Measurements from ENCODE around the gene ZNF3. TPM values are rescaled to one million over a fixed set of nuclear protein-coding genes. Genes with fewer than 3 reads are reported as not detected.

Gene ZNF3
- total RNA-seq, 2 donors from 2014 or later = 42.3 to 45.2 TPM

- DNase-seq (no peak), ATAC-seq (no peak)
- Mint-ChIP-seq H3K36me3 (ENCODE audit: low read depth) (no peaks in the 10 kb centered on the region), H3K27me3 (no peaks in the 10 kb centered on the region), H3K4me3 (peak overlapping the region; percentile 81), H3K27ac (peak overlapping the region; percentile 96), H3K4me1 (peaks cover 34% of the 10 kb centered on the region)
- no peaks in the 10 kb centered on the region for H3K9me3 ChIP-seq (ENCODE audit: control insufficient read depth, low read length, poor library complexity, severe bottlenecking)
Observed at GRCh38 chr7:100102950-100103840, 21.7 kb upstream of the ZNF3 start.

DNA sequence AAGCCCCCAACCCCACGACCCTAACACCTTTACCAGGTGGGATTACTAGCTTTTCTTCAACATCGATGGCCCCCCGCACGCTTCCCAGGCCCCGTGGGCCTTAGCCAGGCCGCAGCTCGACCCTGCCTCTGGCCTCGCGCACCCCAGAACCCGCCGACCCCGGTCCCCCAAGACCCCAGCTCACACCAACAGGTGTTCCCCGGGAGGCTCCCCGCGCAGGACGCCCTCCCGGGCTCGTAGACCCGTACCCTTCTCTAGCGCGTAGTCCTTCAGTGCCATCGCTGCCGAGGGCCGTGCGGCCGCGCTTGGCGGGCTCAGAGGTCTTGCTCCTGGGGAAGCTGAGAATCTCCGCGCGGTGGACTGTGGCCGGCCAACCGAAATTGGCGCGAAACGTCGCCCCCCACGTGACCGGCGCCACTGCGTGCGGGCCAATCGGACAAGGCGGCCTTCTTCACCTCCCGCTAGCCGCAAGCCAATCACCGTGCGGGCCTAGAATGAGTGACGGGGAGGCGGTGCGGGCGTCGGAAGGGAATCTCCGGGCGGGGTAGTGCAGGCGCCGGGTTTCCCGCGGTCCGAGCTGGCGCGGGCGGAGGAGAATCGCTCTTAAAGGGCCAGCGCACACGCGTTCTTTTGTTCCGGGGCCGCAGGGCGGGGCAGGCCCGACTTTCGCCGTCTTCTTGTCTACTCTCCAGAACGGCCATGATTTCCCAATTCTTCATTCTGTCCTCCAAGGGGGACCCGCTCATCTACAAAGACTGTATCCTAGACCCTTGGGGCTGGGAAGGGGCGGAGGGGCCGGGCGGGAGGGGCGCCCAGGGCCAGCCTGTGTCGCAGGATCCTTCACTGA is 19.7 kb upstream of the ZNF3 start, which contains the start of the genes AP4M1 and MCM7:
AP4M1 (plus strand) TSS at position 628 of the 847 bp plus-strand sequence; CDS start at position 700, 72 bp downstream.
MCM7 (minus strand) TSS at position 382 of the 847 bp plus-strand sequence; CDS start at position 279, 103 bp downstream.
- no peaks in the 10 kb centered on the region for H3K9me3 ChIP-seq (ENCODE audit: control insufficient read depth, low read length, poor library complexity, severe bottlenecking)
- peaks cover 38% of the 10 kb centered on the region for H3K4me1 Mint-ChIP-seq
- H3K4me3 Mint-ChIP-seq = peak within 1 kb of the TSS; percentile 94
- H3K27me3 Mint-ChIP-seq = no peaks in the 10 kb centered on the region
- DNase-seq (peak; percentile 90 to 92 (median 91)), ATAC-seq (peak; percentile 88)
- peaks cover 2% of the 10 kb centered on the region for H3K36me3 Mint-ChIP-seq (ENCODE audit: low read depth)
- H3K27ac Mint-ChIP-seq = peak within 1 kb of the TSS; percentile 96

GRCh38 chr7:100100420-100101015 is 19.0 kb upstream of the ZNF3 start:
- H3K27me3 Mint-ChIP-seq = no peaks in the 10 kb centered on the region
- H3K27ac Mint-ChIP-seq = peak overlapping the region; percentile 96
- no peaks in the 10 kb centered on the region for H3K9me3 ChIP-seq (ENCODE audit: control insufficient read depth, low read length, poor library complexity, severe bottlenecking)
- H3K4me1 Mint-ChIP-seq = peaks cover 41% of the 10 kb centered on the region
- peak; percentile 77 for ATAC-seq
- DNase-seq = peak; percentile 76 to 81 (median 79)
- peaks cover 4% of the 10 kb centered on the region for H3K36me3 Mint-ChIP-seq (ENCODE audit: low read depth)
- H3K4me3 Mint-ChIP-seq = peak overlapping the region; percentile 94

- peak overlapping the region; percentile 94 for H3K4me3 Mint-ChIP-seq
- H3K4me1 Mint-ChIP-seq = peaks cover 41% of the 10 kb centered on the region
- DNase-seq (no peak), ATAC-seq (no peak)
- peaks cover 4% of the 10 kb centered on the region for H3K36me3 Mint-ChIP-seq (ENCODE audit: low read depth)
- H3K9me3 ChIP-seq (ENCODE audit: control insufficient read depth, low read length, poor library complexity, severe bottlenecking) = no peaks in the 10 kb centered on the region
- peak overlapping the region; percentile 96 for H3K27ac Mint-ChIP-seq
- H3K27me3 Mint-ChIP-seq = no peaks in the 10 kb centered on the region
Observed at GRCh38 chr7:100099452-100099851, 17.9 kb upstream of the ZNF3 start.

GRCh38 chr7:100098913-100099312 is 17.4 kb upstream of the ZNF3 start:
- H3K9me3 ChIP-seq (ENCODE audit: control insufficient read depth, low read length, poor library complexity, severe bottlenecking) = no peaks in the 10 kb centered on the region
- peak overlapping the region; percentile 96 for H3K27ac Mint-ChIP-seq
- DNase-seq (no peak), ATAC-seq (no peak)
- peaks cover 40% of the 10 kb centered on the region for H3K4me1 Mint-ChIP-seq
- H3K4me3 Mint-ChIP-seq = peak overlapping the region; percentile 94
- H3K27me3 Mint-ChIP-seq = no peaks in the 10 kb centered on the region
- H3K36me3 Mint-ChIP-seq (ENCODE audit: low read depth) = peaks cover 4% of the 10 kb centered on the region

DNA sequence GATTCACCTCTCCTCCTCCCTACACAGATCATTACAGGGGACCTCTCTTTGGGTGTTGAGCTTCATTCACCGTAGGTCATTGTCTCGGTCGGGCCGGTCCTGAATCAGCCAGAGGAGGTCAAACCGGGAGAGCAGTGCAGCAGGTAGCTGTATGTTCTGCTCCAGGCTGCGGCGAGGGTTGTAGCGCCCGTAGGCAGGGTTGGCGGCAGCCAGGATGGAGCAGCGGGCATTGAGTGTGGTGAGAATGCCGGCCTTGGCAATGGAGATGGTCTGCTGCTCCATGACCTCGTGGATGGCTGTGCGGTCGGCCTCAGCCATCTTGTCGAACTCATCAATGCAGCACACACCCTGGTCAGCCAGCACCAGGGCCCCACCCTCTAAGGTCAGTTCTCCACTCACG is 14.2 kb upstream of the ZNF3 start:
- Mint-ChIP-seq H3K27me3 (no peaks in the 10 kb centered on the region), H3K36me3 (ENCODE audit: low read depth) (peaks cover 9% of the 10 kb centered on the region), H3K4me1 (peaks cover 30% of the 10 kb centered on the region), H3K27ac (peak overlapping the region; percentile 32), H3K4me3 (no peak overlapping the region)
- DNase-seq (no peak), ATAC-seq (no peak)
- no peaks in the 10 kb centered on the region for H3K9me3 ChIP-seq (ENCODE audit: control insufficient read depth, low read length, poor library complexity, severe bottlenecking)

DNA sequence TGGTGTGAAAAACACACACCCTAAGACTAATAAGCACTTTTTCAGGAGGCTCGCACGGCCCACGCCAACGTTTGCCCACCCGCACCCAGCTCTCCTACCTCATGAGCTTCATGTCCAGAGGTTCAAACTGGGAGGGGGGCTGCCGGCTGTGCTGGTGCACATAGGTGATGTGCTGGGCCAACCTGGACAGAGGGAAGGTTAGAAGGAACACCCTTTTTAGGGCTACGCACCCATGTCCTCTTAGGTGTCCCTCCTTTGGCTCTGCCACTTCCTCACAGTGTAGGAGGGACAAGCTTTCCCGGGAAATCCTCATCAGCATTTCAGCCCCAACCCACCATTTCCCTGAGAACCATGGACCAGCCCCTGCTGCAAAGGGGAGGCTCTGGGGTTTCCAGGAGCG is 13.8 kb upstream of the ZNF3 start:
- no peak overlapping the region for H3K4me3 Mint-ChIP-seq
- DNase-seq (no peak), ATAC-seq (no peak)
- H3K9me3 ChIP-seq (ENCODE audit: control insufficient read depth, low read length, poor library complexity, severe bottlenecking) = no peaks in the 10 kb centered on the region
- H3K36me3 Mint-ChIP-seq (ENCODE audit: low read depth) = peaks cover 9% of the 10 kb centered on the region
- no peaks in the 10 kb centered on the region for H3K27me3 Mint-ChIP-seq
- peak overlapping the region; percentile 80 for H3K27ac Mint-ChIP-seq
- peaks cover 28% of the 10 kb centered on the region for H3K4me1 Mint-ChIP-seq

DNA sequence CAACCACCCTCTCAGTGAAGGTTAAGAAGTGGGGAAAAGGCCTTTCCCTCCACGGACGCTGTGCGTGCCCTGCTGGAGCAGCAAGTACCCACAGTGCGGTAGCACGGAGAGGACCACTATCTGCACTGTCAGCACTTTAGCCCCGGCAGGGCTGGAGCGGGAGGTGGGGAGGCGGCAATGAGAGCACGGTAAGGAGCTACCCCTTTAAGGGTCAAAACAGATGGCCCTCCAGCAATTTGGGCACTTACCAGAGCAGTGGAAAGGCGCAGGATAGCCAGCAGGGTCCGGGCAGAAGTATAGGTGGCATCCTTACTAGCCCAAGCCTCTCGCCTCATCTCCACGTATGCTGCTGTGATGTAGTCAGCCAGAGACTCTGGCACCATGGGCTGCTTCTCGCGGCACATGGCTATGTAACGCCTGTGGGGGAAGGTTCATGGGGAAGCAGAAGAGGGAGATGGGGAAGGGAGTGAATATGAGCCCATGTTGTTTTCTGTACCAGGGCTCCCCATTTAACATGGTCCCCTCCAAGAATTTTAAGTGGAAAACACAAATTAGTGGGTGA is 12.5 kb upstream of the ZNF3 start:
- Mint-ChIP-seq H3K36me3 (ENCODE audit: low read depth) (peaks cover 12% of the 10 kb centered on the region), H3K27me3 (no peaks in the 10 kb centered on the region), H3K4me3 (no peak overlapping the region), H3K4me1 (peaks cover 23% of the 10 kb centered on the region), H3K27ac (peak overlapping the region; percentile 91)
- DNase-seq = no peak
- no peaks in the 10 kb centered on the region for H3K9me3 ChIP-seq (ENCODE audit: control insufficient read depth, low read length, poor library complexity, severe bottlenecking)
- ATAC-seq = no peak

DNA sequence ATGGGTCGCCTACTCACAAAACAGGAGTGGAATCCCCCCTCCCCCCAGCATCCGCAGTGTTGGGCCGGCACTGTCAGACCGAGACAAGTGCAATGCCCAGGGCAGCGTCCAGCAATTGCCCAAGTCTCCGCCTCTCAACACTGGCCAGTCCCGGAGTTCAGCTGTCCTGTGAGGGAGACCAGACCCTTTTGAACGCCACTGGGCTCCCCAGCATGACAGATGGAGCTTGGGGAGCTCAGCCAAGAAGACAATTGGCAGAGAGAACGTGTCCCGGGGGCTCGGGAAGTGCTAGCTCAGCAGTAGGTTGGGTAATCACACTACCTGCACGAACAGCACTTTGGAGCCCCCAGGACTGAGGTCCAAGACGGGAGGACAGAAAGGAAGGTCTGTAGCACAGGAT is 12.0 kb upstream of the ZNF3 start:
- DNase-seq = no peak
- no peaks in the 10 kb centered on the region for H3K9me3 ChIP-seq (ENCODE audit: control insufficient read depth, low read length, poor library complexity, severe bottlenecking)
- H3K4me1 Mint-ChIP-seq = peaks cover 18% of the 10 kb centered on the region
- H3K36me3 Mint-ChIP-seq (ENCODE audit: low read depth) = peaks cover 12% of the 10 kb centered on the region
- H3K27ac Mint-ChIP-seq = peak overlapping the region; percentile 91
- ATAC-seq = no peak
- H3K4me3 Mint-ChIP-seq = no peak overlapping the region
- no peaks in the 10 kb centered on the region for H3K27me3 Mint-ChIP-seq

- Mint-ChIP-seq H3K4me3 (no peak overlapping the region), H3K36me3 (ENCODE audit: low read depth) (peaks cover 11% of the 10 kb centered on the region)
Observed at GRCh38 chr7:100093054-100093453, 11.5 kb upstream of the ZNF3 start.

GRCh38 chr7:100091411-100092181 is 10.1 kb upstream of the ZNF3 start:
- Mint-ChIP-seq H3K4me3 (peak overlapping the region; percentile 31), H3K36me3 (ENCODE audit: low read depth) (peaks cover 10% of the 10 kb centered on the region), H3K4me1 (peaks cover 14% of the 10 kb centered on the region), H3K27ac (peak overlapping the region; percentile 72), H3K27me3 (no peaks in the 10 kb centered on the region)
- no peak for ATAC-seq
- no peak for DNase-seq
- H3K9me3 ChIP-seq (ENCODE audit: control insufficient read depth, low read length, poor library complexity, severe bottlenecking) = no peaks in the 10 kb centered on the region

More at GRCh38 chr7:100093054-100093453, 11.5 kb upstream of the ZNF3 start:
- Mint-ChIP-seq H3K27me3 (no peaks in the 10 kb centered on the region), H3K4me1 (peaks cover 17% of the 10 kb centered on the region), H3K27ac (peak overlapping the region; percentile 91)
- DNase-seq = no peak
- no peak for ATAC-seq
- no peaks in the 10 kb centered on the region for H3K9me3 ChIP-seq (ENCODE audit: control insufficient read depth, low read length, poor library complexity, severe bottlenecking)

All from T-helper 17 cell (primary cell).